B cell (primary cell): ENCODE results near the gene HSPE1. TPM values are rescaled to one million over a fixed set of nuclear protein-coding genes. Genes with fewer than 3 reads are reported as not detected.
A peak's percentile ranks its signal among the peaks of the same experiment; 100 is the strongest.

ENCODE experiments used
- ATAC-seq: fragments of 200-7000 bp; cut with Tn5 transposase; one replicate; pipeline ENCODE4 v1.10.0; 2021; ENCODE audit warnings: low read depth, mild to moderate bottlenecking, moderate number of reproducible peaks, moderate library complexity
- CTCF ChIA-PET: fragments of 350-600 bp; sonication (Branson Sonifier 250); formaldehyde crosslinking; loops from one replicate; lab custom pipeline; 2021; ENCODE audit warnings: antibody characterized with exemption, inconsistent platforms; lab: Charles Lee
- POLR2A ChIA-PET: fragments of 350-600 bp; sonication (Branson Sonifier 250); formaldehyde crosslinking; loops from one replicate; lab custom pipeline; 2021; ENCODE audit warnings: antibody characterized with exemption; lab: Charles Lee
- DNase-seq: peaks from one replicate; pipeline ENCODE4 v3.0.0; 2013
- H2AFZ ChIP-seq: 2 replicates; pipeline ENCODE4 v1.6.1; 2012; ENCODE audit warnings: mild to moderate bottlenecking, low read depth, low read length; ENCODE audit not compliant: insufficient read depth, poor library complexity, severe bottlenecking
- H3K27ac ChIP-seq, 2 donors: 1 replicate in 1 of 2; 2 replicates in 1 of 2; pipeline ENCODE4 v1.5.1; 2012 to 2013; ENCODE audit warnings: low read length in 2 of 2, mild to moderate bottlenecking in 2 of 2, moderate library complexity in 1 of 2
- H3K27me3 ChIP-seq, 4 experiments: fragments of 200-600 bp in 1 of 4; sonication (generic) in 1 of 4; replicated peaks in 1 of 4; 1 replicate in 2 of 4; 2 replicates in 2 of 4; pipeline versions ENCODE4 v1.6.1 to v1.7.0; 2013 to 2016; ENCODE audit warnings: low read length in 3 of 4, mild to moderate bottlenecking in 2 of 4, mixed read lengths in 1 of 4, moderate library complexity in 1 of 4; ENCODE audit not compliant: insufficient read depth in 4 of 4, control insufficient read depth in 3 of 4; ENCODE audit errors: control extremely low read depth in 1 of 4
- H3K36me3 ChIP-seq, 2 experiments: replicated peaks in 1 of 2; 1 replicate in 1 of 2; 2 replicates in 1 of 2; pipeline versions ENCODE4 v1.6.1 to v1.7.1; 2013; ENCODE audit warnings: low read length in 1 of 2; ENCODE audit not compliant: insufficient read depth in 2 of 2, control insufficient read depth in 1 of 2; ENCODE audit errors: control extremely low read depth in 1 of 2, extremely low read depth in 1 of 2
- H3K4me1 ChIP-seq, 2 donors: fragments of 200-600 bp in 1 of 2; sonication (generic) in 1 of 2; 1 replicate in 1 of 2; 2 replicates in 1 of 2; pipeline versions ENCODE4 v1.5.1 to v1.6.1; 2013 to 2017; ENCODE audit warnings: low read length in 2 of 2; ENCODE audit not compliant: control insufficient read depth in 2 of 2, insufficient read depth in 2 of 2
- H3K4me2 ChIP-seq: replicated peaks from 2 replicates; pipeline ENCODE3; 2012; ENCODE audit warnings: mild to moderate bottlenecking, low read depth, low read length; ENCODE audit not compliant: poor library complexity, severe bottlenecking
- H3K4me3 ChIP-seq, 5 experiments: fragments of 200-600 bp in 1 of 5; sonication (generic) in 1 of 5; 1 replicate in 3 of 5; 2 replicates in 2 of 5; pipeline versions ENCODE4 v1.5.1 to v1.7.0; 2011 to 2016; ENCODE audit warnings: low read length in 4 of 5, mild to moderate bottlenecking in 4 of 5, low read depth in 2 of 5, control low read depth in 1 of 5, moderate library complexity in 1 of 5; ENCODE audit not compliant: insufficient read depth in 1 of 5; ENCODE audit errors: control extremely low read depth in 1 of 5, extremely low read depth in 1 of 5
- H3K79me2 ChIP-seq: fragments of 200-600 bp; sonication (generic); one replicate; pipeline ENCODE4 v1.6.0; 2016; ENCODE audit warnings: low read length; ENCODE audit not compliant: control insufficient read depth, insufficient read depth
- H3K9ac ChIP-seq: fragments of 200-600 bp; sonication (generic); 2 replicates; pipeline ENCODE4 v1.6.1; 2017; ENCODE audit warnings: mild to moderate bottlenecking, low read length, moderate library complexity
- H3K9me3 ChIP-seq, 3 donors: one replicate each; pipeline versions ENCODE4 v1.6.1 to v1.7.1; 2013; ENCODE audit warnings: low read length in 2 of 3; ENCODE audit not compliant: control insufficient read depth in 2 of 3, insufficient read depth in 1 of 3; ENCODE audit errors: control extremely low read depth in 1 of 3
- H4K20me1 ChIP-seq: 2 replicates; pipeline ENCODE4 v1.6.0; 2012; ENCODE audit warnings: mild to moderate bottlenecking, low read length; ENCODE audit not compliant: insufficient read depth, control insufficient read depth, poor library complexity, severe bottlenecking
- H3K27ac Mint-ChIP-seq: one replicate; pipeline ENCODE4 v1.8.0; 2021; ENCODE audit warnings: mixed read lengths
- H3K27me3 Mint-ChIP-seq: one replicate; pipeline ENCODE4 v1.8.0; 2021; ENCODE audit warnings: mixed read lengths
- H3K4me1 Mint-ChIP-seq: one replicate; pipeline ENCODE4 v1.8.0; 2021; ENCODE audit warnings: mixed read lengths
- H3K4me3 Mint-ChIP-seq: one replicate; pipeline ENCODE4 v1.8.0; 2021; ENCODE audit warnings: mixed read lengths
- H3K9me3 Mint-ChIP-seq: one replicate; pipeline ENCODE4 v1.8.0; 2022; ENCODE audit warnings: mixed read lengths; ENCODE audit not compliant: insufficient read depth
- CTCF ChIP-seq: fragments of 200-600 bp; IDR thresholded peaks from one replicate; pipeline ENCODE4 v1.8.0; 2022; ENCODE audit warnings: antibody characterized with exemption, mild to moderate bottlenecking
- EZH2 ChIP-seq: IDR thresholded peaks from 2 replicates; pipeline ENCODE4 v1.6.1; 2012; ENCODE audit warnings: borderline replicate concordance, low read depth, mild to moderate bottlenecking, moderate library complexity, low read length; ENCODE audit not compliant: insufficient read depth, poor library complexity, severe bottlenecking
- WGBS: methylation state at CpG from one replicate; pipeline ENCODE4 v1.1.5; 2013; ENCODE audit warnings: missing lambda C conversion rate; ENCODE audit not compliant: insufficient coverage; 5-methylcytosine and 5-hydroxymethylcytosine counted together
- intact Hi-C: fragments of 100-400 bp; cut with micrococcal nuclease; formaldehyde crosslinking; loops from one replicate; pipeline ENCODE4 v1.10.0; 2022
- polyA plus RNA-seq: library from polyadenylated mRNA; depleted of rRNA; stranded (reverse); fragments of >200 nt; gene quantifications from 2 replicates; pipeline ENCODE4 v1.2.3, GENCODE V29; 2012
- total RNA-seq, 2 donors: library from RNA; stranded (reverse); fragments of 120-200 nt in 1 of 2; gene quantifications; 1 replicate in 1 of 2; 2 replicates in 1 of 2; pipeline versions ENCODE4 v1.2.3 to v1.2.4, GENCODE V29; 2013 to 2022

Gene HSPE1
- total and polyA plus RNA-seq, 2 donors (not counting 1 experiment from before 2014, with no cell fraction given) = 46.2 to 49.8 TPM

GRCh38 chr2:197497326-197497725 is 2.9 kb upstream of the HSPE1 start:
- Histone ChIP-seq H2AFZ (no peak overlapping the region), H3K9ac (no peak overlapping the region), H3K4me3 (no peak overlapping the region), H3K4me2 (peak overlapping the region; percentile 93), H3K9me3 (no peaks in the 10 kb centered on the region), H4K20me1 (peaks cover 16% of the 10 kb centered on the region), H3K79me2 (peaks cover 59% of the 10 kb centered on the region), H3K27ac (no peak overlapping the region), H3K27me3 (no peaks in the 10 kb centered on the region), H3K4me1 (peaks cover 36 to 37% of the 10 kb centered on the region in 2 donors), H3K36me3 (peaks cover 4 to 54% of the 10 kb centered on the region in 2 experiments)
- Mint-ChIP-seq H3K4me3 (peak overlapping the region; percentile 98), H3K4me1 (peaks cover 46% of the 10 kb centered on the region), H3K9me3 (no peaks in the 10 kb centered on the region), H3K27ac (peak overlapping the region; percentile 41), H3K27me3 (no peaks in the 10 kb centered on the region)
- ChIA-PET POLR2A (interaction anchor here (1.2 kb wide), 1 partner anchor 19 kb away, joined by 3 read pairs; the partner anchor contains the start of gene MOB4), CTCF (no interaction called here)
- intact Hi-C loops = loop anchor here (10.0 kb wide), 1 partner anchor 93 kb away; no protein-coding TSS in a partner anchor
- DNase-seq = no peak
- TF ChIP-seq EZH2 (no peak), CTCF (no peak)
- no peak for ATAC-seq
- no CpG with 5 or more reads among the region's 2 CpGs for WGBS

- intact Hi-C loops = loop anchor here (10.0 kb wide), 1 partner anchor 94 kb away; no protein-coding TSS in a partner anchor
- Histone ChIP-seq H3K9me3 (no peaks in the 10 kb centered on the region), H3K79me2 (peaks cover 59% of the 10 kb centered on the region), H3K4me3 (peak overlapping the region; percentile 54 to 86 (median 76)), H4K20me1 (peaks cover 16% of the 10 kb centered on the region), H3K4me2 (peak overlapping the region; percentile 93), H3K9ac (peak overlapping the region; percentile 79), H2AFZ (peak overlapping the region; percentile 75), H3K27ac (peak overlapping the region; percentile 85 to 90), H3K4me1 (peaks cover 37 to 38% of the 10 kb centered on the region in 2 donors), H3K36me3 (peaks cover 4 to 48% of the 10 kb centered on the region in 2 experiments), H3K27me3 (no peaks in the 10 kb centered on the region)
- peaks cover 53% of the 10 kb centered on the region for H3K4me1 Mint-ChIP-seq
- no peak for TF ChIP-seq EZH2
- no peak for TF ChIP-seq CTCF
- no peaks in the 10 kb centered on the region for H3K27me3 Mint-ChIP-seq
- ChIA-PET POLR2A (interaction anchor here (0.6 to 4.5 kb wide), 4 partner anchors 18 to 85 kb away, joined by 3 to 62 read pairs (median 17); partner anchors contain the start of genes COQ10B, MOB4 and SF3B1), CTCF (interaction anchor here (1.6 kb wide), 1 partner anchor 45 kb away, joined by 5 read pairs; the partner anchor contains the start of gene COQ10B)
- ATAC-seq (no peak), DNase-seq (no peak)
- peak overlapping the region; percentile 94 for H3K27ac Mint-ChIP-seq
- H3K4me3 Mint-ChIP-seq = peak overlapping the region; percentile 98
- WGBS = 2% methylated on average over 9 of the region's 14 CpGs
- H3K9me3 Mint-ChIP-seq = no peaks in the 10 kb centered on the region
Observed at GRCh38 chr2:197498235-197498936, 1.8 kb upstream of the HSPE1 start.
